ENCODE results near the gene ANK2.

ANK2 gene

DNA sequence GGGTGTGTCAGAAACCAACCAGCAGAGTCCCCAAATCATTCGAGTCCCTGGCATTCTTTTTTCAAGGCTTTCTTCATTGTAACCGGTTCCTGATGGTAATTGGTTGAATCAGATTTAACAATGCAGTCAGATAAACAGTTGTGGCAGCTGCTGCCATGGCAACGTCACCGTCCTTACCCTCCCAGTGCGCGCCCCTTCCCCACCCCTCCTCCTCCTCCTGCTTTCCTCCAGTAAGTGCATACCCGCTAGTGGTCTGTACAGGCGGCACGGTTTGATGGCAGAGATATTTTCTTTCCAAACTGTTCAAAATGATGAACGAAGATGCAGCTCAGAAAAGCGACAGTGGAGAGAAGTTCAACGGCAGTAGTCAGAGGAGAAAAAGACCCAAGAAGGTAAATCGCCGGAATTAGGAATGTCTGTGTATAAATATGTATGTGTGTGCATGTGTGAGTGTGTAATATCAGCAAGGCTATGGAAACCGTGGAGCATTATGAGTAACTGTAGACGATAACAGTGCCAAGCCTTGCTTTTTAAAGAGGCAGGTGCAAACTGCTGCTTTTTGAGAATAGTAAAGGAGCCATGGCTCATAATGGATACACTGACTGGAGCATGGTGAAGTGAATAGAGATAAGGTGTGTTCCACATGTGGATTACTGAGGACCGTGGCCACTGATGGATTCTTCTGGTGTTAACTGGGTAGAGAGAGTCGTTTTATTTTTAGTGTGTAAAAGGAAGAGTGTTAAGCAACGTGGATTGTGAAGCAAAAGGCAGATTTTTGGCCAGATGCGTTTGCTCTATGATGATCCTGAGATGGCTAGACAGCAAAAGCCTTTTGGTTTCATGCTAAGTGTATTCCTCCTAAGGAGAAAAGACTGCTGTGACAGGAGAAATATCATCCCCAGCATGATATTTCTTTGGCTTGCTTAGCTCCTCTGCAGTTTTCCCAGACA lies at the start of gene ANK2:
TSS of gene ANK2 (plus strand) at position 233 of the 950 bp plus-strand sequence. CDS start at position 309, 76 bp downstream.
- no peak for DNase-seq (ENCODE audit: low read depth)

DNA sequence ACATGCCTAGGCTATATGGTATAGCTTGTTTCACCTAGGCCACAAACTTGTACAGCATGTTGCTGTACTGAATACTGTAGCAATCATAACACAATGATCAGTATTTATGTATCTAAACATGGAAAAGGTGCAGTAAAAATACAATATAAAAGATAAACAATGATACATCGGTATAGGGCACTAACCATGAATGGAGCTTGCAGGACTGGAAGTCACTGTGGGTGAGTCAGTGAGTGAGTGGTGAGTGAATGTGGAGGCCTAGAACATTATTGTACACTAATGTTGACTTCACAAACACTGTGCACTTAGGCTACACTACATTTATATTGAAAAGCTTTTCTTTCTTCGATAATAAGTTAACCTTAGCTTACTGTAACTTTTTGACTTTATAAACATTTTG lies 45.6 kb upstream of the ANK2 start:
- DNase-seq (ENCODE audit: low read depth), result no peak

DNA sequence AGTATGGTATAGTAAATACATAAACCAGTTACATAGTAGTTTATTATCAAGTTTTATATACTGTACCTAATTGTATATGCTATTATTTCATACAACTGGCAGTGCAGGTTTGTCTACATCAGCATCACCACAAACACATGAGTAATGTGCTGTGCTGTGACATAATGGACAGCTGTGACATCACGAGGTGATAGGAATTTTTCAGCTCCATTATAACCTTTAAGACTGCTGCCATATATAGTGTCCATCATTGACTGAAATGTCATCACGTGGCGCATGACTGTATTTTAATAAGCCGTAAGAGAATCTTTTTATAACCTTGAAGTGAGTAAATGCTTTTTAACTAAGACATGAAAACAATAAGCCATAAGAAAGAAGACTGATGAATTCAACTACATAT lies 44.8 kb upstream of the ANK2 start:
- no peak for DNase-seq (ENCODE audit: low read depth)

DNA sequence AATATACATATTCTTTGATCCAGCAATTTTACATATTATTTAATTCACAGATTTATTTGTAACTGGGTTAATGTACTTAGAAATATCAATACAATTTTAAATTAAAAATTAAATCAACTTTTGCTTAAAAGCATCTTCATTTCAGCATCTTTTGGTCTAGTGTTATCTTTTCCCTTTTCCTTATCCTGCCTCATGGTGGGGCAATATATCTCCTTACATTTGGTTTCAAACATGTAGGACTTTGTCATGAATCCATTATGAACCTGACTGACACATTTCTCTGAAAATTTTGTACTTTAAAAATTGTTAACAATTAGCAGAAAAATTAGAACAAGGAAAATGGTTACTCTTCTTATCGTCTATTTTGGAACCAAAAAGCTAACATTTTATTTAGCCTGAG lies 42.8 kb upstream of the ANK2 start:
- no peak for DNase-seq (ENCODE audit: low read depth)

DNA sequence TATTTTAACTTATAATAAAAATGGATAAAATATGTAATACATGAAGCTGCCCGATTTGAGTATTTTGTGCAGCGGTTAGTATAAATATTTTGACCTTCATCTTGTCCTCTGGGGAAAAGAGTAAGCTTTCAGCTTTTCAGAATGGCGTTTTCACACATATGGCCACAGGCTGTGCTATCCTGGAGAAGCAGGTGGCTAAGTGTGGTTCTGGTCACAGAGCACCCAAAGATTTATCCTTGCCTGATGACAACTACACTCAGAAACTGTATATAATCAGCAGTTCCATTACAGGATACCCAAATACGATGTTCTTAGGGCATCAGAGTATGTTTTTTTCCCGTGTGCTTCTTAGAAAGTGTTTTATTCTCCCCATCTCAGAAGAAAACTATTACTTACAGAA lies 42.3 kb upstream of the ANK2 start:
- no peak for DNase-seq (ENCODE audit: low read depth)

DNA sequence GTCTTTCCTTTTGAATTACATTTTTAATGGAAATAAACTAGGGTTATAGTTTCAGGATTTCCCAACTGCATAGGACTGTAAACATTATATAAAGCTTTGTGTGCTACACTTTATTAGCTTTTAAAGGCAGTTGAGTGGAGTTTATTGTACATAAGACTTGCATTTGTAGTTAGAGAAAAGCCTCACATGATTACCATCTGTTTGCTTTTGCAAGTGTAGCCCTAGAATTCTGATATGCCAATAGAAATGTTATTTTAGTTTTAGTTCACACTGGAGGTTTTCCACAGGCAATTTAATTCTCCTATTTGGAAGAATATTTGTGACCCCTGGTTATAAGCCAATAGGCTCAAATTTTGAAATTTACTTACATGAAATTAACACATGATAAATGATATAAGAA lies 41.3 kb upstream of the ANK2 start:
- DNase-seq (ENCODE audit: low read depth), result no peak

DNA sequence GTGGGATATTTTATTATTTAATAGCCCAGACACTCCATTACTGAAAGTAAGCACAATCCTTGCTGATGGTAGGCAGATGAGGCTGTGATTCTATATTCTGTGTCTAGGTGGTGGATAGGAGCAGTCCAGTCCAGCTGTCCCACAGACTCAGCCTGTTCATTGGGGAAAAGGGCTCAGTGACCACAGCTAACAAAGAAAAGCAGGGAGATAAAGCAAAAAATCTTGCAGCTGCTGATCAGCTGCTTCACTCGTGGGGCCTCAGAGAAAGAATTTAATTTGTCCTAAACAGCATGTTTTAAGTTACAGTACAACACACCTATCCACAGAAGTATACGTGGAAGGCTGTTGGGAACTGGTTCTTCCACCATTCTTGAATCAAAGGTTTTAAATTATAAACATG lies 40.7 kb upstream of the ANK2 start:
- DNase-seq (ENCODE audit: low read depth), result no peak

DNA sequence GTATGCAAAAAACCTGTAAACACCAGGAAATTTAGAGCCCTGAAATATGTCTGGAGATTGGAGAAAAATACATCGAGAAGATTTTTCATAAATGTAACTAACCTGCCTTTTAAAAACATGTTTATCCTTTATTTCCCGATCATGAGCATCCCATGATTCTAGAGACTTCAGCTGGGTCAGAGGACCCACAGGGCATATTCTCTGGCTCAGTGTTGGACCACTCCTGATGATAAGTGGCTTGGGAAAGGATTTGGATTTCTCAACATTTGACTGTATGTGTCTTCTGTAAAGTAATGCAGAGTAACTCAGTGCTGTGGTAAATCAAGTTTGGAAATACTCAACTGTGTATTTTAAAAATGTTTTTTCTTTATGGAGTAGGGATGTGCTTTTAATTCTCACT lies 40.0 kb upstream of the ANK2 start:
- DNase-seq (ENCODE audit: low read depth), result no peak

DNA sequence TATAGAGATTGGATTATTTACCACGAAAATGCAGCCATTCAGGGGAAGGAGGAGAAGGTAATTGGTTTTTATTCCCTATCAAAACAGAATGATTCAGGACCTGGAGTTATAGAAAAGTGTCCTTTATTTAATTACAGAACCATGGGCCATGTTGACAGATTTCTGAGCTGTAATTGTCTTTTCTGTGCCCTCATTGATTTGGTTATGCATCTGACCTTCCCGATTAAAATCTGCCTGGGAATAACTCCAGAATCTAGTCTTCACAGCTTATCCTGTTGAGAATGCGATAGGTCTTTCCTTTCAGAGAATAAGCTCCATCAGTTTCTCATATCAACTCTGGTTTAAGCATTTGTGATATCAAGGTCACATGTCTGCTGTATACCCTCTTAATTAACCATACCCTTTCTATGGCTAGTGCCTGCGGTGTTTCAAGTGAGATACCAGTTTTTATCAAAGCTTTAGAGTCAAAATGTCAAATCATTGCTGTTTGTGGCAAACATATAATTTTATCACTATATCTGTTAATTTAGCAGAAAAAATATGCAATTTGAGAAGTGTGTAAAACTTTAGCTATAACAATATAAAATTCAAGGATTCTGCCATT lies 37.2 kb upstream of the ANK2 start:
- no peak for DNase-seq (ENCODE audit: low read depth)

DNA sequence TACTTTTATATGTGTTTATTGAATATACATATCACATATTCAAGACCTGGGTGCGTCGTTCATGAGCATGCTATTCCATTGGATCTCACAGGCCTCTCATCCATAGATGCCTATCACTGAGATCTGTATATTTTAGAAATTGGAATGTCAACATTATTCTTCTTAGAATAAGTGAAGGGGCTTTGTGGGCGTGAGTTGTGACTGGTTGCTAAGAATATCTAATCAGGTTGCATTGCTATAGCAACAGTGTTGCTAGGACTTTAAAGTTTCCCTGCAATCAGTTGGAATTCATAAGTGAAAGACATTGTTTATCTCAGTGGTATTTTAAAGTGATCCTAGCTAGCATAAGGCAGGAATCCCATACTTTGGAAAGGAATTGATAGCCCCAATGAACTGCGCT lies 36.7 kb upstream of the ANK2 start:
- DNase-seq (ENCODE audit: low read depth), result no peak

DNA sequence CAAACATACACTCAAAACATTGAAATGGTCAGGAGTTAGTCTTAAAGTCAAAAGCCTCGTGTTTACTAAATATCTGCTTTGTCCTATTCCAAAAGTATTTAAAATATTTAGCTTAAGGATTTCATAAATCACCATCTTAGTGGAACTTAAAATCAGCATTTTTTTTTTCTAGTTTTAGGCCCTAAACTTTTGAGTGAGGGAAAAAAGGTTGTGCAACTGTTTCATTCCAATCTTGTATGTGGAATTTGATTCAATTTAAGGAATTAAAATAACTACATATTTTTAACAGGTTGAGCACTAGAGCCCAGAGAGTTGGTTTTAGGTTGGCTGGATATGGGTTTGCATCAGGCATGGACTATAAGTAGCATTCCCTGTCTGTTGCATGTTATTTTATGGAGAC lies 35.7 kb upstream of the ANK2 start:
- no peak for DNase-seq (ENCODE audit: low read depth)

DNA sequence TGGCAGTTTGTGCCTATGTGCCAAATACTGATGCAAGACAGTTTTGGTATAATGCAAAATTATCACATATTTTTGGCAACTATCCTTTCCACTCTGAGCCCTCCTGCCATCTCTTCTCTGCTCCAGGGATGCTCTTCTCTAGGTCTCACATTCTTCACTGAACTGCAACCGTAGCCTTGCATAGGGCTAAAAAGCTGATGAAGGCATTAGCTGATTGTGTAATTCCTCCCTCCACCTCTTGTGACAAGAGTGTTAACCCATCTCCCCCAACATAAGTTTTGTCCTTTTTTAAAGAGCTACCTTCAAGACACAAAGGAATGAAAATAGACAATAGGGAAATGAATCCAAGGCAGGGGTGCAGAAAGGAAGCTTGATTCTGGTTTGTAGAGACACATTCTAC lies 33.1 kb upstream of the ANK2 start:
- no peak for DNase-seq (ENCODE audit: low read depth)

DNA sequence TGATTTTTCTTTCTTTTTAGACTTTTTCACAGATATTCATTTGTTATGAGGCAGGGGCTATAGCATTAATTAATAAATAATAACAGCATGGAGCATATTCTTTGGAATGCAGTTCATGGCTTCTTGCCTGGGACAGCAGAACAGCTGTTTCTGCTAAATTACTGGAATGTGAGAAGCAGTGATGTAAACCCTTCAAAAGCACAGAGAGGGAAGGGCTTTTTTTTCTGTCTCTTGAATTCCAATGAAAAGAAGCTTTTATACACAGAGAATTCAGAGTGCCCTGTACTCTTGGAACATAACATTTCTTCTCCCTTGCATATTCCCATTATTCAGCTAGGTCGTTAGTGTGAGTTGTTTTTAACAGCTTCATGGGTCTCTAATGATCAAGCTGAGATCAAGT lies 28.5 kb upstream of the ANK2 start:
- no peak for DNase-seq (ENCODE audit: low read depth)

DNA sequence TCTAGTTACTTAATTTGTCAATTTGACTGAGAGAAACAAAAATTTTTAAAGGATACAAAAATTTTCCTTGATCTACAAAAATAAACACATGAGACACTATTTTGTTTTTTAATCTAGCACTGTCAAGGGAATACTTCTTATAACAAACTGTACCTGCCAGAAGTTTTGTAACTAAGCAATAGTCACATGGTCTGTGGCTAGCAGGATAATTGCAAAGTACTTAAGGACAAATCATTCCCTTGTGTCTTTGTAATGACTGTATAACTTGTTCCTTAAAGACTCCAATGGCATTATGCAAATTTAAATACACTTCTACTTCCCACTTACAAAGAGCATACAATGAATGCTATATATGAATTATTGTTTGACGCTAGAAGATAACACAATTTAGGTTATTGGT lies 25.1 kb upstream of the ANK2 start:
- DNase-seq (ENCODE audit: low read depth), result no peak

DNA sequence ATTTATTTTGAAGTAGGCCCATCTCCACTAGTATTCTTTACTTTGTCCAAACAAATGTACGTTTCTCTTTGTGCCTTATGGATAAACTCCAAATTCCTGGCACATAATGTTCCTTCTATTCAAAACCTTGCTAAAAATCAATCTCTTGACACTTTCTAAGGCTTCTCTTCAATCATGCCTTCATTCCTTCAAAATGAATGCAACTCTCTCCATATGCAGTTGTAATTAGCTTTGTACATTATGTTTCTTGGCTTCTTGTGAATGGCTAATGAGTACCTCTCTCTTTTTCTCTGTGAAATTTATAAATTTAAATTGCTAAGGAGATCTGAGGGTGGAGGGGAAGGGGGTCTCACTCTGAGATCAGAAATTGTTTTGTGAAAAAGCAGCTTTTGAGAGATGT lies 24.0 kb upstream of the ANK2 start:
- DNase-seq (ENCODE audit: low read depth), result no peak

DNA sequence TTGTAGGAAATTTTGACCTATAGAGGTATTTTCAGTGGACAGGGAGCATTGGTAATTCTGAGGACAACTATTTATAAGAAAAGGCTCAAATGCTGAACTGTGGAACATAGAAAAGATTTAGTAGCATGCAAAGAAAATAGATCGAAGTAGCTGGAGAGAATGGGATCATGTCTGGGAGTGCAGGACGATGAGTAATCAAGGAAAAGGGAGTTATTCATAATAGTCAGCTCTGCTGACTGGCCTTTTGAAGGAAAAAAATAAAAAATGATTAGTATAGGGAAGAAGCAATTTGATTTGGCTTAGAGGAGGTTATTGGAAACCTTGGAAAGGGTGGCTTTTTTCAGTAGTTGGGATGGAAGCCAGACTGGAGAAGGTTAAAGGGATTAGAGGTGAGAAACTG lies 22.9 kb upstream of the ANK2 start:
- DNase-seq (ENCODE audit: low read depth), result no peak

DNA sequence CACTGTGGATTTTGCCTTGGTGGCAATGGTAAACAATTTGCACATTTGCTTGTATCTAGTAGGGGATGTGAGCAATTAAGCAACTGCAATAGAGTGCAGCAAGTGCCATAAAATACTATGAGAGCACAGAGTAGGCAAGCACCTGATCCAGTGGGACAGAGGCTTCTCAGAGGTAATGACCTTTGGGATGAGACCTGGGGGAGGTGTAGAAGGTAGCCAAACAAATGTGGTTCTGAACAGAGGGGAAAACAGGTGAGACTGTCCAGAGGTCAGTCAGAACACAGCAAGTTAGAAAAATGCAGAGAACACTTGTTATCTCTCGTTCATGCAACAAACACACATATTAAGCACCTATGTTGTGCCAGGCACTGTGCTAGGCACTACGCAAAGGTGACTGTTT lies 21.4 kb upstream of the ANK2 start:
- DNase-seq (ENCODE audit: low read depth), result no peak

DNA sequence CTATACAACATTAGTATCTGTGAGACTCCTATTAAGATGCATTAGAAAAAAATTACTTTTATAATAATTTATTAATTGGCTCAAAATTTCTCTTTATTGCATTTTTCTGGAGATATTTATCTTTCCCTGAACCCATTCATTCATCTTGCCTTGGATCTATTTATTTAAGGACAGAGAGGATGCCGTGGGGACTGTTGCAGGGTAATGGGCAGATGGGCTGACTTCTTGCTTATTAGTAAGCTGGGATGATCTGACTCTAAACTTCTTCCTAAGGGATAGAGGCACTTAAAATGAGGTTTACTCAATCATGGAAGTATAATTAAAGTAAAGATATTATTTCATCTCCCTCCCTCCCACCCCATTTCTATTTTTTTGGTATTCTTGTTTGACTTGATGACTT lies 18.2 kb upstream of the ANK2 start:
- DNase-seq (ENCODE audit: low read depth), result no peak

DNA sequence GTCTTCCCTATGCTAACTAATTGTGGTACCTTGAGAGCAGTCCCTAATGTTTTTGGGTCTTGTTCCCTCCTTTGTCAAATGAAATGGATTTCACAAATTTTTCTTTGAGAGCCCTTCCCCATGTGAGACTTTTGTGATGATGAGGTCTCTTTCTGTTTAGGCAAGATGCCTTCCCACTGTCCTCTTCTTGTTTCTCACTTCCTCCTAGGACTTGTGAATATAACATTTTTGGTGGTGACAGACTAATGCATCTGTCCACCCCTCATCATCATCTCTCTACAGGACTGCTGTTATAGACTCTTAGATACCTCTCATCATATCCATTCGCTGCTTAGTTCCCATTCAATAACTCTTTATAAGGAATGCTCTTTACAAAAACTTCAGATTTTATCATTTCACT lies 8.7 kb upstream of the ANK2 start:
- no peak for DNase-seq (ENCODE audit: low read depth)

DNA sequence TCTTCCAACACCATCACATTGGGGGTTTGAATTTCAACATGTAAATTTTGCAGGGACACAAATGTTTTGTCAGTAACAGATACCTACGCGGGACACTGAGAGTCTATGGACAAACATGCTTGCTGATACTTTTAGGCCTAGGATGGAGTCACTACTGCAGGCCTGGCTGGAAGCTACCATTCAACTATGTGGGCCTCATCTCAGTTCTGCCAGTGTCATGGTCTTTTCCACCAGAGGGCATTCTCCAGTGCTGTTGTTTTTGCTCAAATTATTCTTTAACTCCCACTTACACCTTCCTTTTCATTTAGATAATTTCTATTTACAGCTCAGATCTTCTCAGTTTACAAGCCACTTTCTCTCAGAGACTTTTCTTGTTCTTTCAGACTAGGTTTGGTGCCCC lies 7.0 kb upstream of the ANK2 start:
- no peak for DNase-seq (ENCODE audit: low read depth)

DNA sequence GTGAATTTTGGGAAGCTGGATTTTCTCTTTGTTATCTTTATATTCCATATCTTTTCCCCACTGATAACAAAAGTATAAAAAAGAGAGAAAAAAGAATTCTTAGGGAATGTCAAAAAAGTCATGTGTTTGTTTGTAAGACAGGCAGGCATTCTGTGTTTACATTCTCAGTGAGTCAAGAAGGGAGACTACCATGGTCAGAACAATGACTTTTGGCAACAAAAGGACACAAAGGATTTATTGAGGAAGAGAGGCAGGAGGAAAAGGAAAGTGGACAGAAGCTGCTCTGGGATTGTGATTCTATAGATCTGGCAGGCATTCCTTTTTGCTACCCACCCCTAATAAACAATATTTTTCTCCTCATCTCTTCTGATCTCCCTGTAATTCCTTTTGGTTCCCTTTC lies 5.9 kb upstream of the ANK2 start:
- DNase-seq (ENCODE audit: low read depth), result no peak

DNA sequence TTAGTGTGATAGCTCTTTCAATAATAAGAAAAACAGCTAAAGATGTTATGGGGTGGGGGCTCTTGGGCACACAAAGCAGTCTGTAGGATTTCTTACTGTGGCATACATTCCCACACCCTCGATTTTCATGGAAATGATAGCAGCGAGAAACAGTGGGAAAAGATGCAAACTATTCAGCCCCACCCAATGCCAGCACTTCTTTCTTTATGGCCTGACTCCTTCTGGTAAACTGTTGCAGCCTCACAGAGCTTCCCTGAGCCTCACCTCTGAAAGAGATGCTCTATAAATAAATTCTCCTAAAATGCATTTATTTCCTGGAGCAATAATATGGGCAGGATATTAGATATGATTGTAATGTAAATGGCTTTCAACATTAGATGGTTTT lies 910 bp downstream of the ANK2 start:
- DNase-seq (ENCODE audit: low read depth), result no peak

DNA sequence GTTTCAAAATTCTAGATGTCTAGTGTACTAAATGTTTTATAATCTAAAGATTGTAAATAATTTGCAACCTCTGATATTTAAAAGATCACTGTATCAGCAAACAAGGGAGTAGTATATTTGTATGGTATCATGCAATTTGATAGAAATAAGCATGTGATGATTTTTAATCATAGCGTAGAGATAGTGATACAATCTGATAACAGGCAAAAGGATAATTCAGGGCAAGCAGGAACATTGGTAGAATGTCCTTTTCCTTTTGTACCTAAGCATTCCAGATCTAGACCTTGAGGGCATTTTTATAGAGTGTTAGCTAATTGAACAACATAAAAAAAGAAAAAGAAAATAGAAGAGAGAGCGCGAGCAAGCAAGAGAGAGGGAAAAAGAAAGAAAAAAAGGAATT lies 1.4 kb downstream of the ANK2 start:
- DNase-seq (ENCODE audit: low read depth), result no peak

DNA sequence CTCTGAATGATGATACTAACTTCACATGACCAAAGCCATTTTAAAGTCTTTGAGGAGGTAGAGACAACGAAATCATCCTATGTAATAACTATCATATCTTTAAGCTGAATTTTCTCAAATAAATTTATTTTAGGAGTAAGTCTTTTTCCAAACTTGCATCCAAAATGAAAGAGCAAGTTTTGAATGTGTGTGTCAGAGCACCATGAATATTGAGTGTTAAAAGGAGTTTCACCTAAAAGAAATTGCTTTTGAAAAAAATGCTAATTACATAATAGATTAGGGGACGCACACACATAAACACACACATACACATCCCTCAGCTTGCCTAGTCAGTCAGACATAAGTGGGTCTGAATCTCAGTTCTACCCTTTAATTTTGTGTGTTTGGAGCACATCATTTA lies 1.9 kb downstream of the ANK2 start:
- DNase-seq (ENCODE audit: low read depth), result no peak

All from GM04504 (cell line).